GM19438 (cell line): ENCODE results near the gene MOB3B.

Experiments used
- ATAC-seq: cut with Tn5 transposase; IDR thresholded peaks from one replicate; pipeline ENCODE4 v1.9.1; 2021; ENCODE audit warnings: low read depth; ENCODE audit not compliant: unreplicated experiment

The MOB3B gene

DNA sequence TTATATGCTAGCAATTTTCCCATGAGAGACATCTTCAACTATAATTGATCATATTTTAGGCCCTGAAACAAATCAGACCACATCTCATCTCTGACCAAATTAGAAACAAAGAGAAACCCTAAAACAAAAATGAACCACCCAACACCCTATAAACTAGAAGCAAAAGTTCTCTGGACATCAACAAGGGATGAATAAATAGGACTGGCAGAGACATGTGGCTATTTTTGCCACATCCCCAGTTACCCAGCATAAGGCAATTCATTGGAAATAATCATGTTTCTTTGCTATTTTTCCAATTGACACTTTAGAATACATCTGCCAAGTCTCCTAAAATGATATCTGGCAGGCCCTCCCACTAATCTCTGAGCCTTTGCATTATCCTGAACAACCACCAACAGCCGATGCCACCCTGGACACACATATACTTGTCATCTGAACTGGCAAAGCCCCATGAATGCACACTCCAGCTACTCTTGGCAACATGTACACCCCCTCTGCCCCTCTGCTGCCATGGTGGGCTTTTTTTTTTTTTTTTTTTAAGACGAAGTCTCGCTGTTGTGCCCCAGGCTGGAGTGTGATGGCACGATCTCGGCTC lies 179.1 kb downstream of the MOB3B start:
- no peak for ATAC-seq

DNA sequence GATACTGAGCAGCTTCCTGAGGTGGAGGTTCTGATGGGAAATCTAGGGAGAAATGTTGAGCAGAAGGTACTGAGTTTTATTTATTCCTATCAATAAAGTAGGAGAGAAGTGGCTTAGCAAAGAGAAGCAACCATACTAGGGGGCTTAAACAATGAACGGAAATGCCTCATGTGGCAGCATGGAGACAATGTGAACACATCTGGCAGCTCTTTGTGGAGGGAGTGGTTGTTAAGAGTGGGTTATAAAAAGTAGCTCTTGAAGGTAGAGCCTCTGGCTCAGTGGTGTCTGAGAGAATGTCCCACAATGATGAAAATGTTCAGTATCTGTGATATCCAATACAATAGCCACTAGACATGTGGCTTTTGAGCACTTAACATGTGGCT lies 179.9 kb downstream of the MOB3B start:
- ATAC-seq, result no peak

DNA sequence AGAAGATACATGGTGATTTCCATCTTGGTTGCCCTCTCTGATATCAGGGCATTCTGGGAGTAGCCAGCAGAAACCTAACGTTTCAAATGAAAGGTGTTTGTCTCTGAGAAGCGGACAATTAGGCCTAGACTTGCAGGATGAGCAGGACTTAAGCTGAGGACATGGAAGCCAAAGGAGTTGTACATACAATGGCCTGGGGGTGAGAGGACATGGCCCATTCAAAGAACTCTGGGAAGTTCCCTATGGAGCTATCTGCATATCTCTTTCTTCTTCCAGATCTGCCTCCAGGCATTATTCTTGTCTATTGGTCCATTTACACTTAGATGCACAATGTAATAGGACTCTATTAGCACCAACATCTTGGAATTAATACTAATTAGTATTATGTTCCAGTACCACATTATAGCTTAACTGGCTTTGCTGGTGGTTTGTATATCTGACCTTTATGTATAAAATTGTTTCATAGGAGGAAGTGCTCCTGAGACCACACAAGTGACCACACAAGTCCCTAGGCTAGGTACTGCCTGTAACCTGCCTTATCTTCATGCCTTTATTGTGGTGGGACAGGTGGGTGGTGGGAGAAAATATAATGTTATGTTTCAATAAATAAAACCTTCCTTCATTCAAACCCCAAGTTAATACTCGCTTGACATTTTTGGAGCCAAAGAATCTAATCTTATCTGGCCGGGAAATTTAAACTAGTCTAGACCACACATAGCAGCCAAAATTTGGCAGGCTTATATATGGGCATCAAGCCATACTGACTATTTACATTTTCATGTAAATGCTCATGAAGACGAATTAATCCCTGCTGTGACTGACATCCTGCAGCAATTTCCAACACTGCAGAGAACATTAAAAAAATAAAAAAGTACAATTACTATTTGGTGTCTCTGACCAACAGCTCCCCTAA lies 180.6 kb downstream of the MOB3B start:
- ATAC-seq, result no peak

DNA sequence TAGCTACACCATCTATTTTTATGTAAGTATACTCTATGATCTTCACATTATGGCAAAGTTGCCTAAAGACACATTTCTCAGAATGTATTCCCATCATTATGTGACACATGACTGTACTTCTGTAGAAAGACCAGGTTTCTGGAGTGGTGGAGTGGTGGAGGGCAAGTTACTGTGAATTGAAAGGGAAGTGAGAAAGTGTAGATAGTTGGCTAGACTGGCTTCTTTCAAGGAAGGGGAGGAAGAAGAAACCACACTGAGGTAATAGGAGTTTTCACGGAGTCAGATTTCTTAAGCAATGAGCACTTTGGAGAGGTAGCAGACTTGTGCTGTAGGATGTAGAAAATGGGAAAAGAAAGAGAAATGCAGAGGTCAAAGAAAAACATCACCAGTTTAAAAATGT lies 181.7 kb downstream of the MOB3B start:
- no peak for ATAC-seq

DNA sequence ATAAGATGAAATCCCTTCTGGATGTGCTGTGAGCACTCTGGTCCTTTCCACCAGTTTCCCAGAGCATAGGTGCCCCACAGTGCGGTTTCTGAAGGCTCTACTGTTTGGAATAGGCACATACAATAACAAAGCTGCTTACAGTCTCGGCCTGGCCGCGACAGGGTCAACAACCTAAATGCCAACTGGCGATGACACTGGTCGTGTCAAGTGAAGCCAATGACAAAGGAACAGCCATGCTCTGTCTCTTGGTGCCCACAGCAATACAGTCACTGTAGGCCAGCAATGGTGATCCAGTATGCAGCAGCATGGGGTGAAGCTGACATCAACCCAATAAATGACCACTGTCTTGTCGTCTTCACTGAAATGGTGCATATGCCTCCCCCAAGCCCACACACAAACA lies 184.8 kb downstream of the MOB3B start:
- no peak for ATAC-seq

DNA sequence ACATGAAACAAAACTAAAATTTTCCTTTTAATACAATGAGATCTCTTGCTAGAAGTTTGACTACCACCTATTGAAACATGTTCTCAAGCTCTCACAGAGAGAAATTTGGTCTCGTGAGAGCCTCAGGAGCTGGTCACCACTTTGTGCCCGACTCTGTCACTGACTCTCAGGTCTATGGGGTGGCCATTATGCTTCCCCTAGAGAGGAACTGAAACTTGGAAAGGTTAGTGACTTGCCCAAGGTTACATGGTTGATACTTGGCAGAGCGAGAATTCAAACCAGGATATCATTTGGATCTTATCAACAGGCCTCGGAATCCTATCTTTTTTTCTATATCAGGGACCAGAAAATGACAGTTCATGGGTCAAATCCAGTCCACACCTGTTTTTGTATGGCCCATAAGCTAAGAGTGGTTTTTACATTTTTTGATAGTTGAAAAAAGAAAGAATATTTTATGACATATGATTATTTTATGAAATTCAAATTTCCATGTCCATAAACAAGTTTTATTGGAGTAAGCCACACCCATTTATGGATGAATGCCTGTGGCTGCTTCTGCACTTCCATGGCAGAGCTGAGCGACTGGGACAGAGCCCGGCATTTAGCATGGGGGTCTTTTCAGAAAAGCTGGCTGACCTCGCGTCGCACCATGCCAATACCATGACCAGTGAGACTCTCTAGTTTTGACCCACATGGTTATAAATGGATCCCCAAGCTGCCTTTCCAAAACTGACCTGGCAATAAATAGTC lies 187.9 kb downstream of the MOB3B start:
- no peak for ATAC-seq

DNA sequence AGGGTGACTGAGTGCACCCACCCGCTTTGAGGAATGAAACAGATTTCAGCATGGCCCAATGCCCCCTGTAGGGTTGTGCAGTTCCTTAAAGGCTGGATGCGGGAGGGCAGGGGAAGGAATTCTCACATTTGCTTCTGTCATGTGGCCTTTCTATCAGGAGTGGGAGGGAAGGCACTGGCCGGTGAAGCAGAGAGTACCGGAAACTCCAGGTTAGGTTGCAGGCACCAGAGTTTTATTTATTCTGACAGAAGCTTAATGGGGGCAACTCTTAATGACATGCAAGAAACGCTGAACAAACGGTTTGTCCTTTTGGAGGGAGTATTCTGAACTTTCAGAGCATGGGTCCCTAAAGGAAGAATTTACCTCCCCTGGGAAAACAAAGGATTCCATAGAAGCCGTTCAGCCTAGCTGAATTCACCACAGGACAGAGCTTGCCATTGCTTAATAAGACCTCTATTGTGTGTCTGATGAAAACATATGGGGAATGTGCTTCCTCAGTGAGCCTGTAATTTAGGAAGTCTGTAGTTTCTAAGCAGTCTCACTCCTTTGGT lies 188.6 kb downstream of the MOB3B start:
- no peak for ATAC-seq

DNA sequence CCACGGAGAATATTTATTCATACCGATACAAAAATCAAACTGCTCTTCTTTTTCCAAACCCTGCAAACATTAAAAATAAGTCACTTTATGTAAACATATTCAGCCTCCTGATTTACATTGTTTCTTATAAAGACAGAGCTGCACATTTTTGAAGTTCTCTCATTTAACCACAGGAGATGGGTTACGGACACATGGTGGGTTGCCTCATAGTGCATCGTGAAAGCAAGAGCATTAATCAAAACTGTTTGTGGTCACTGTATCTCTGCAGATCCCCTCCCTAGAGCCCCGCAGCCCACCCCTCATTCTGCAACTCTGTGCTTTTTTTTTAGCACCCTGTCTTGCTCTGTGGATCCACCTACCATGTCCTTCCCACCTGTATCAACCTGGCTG lies 189.3 kb downstream of the MOB3B start:
- ATAC-seq, result no peak

DNA sequence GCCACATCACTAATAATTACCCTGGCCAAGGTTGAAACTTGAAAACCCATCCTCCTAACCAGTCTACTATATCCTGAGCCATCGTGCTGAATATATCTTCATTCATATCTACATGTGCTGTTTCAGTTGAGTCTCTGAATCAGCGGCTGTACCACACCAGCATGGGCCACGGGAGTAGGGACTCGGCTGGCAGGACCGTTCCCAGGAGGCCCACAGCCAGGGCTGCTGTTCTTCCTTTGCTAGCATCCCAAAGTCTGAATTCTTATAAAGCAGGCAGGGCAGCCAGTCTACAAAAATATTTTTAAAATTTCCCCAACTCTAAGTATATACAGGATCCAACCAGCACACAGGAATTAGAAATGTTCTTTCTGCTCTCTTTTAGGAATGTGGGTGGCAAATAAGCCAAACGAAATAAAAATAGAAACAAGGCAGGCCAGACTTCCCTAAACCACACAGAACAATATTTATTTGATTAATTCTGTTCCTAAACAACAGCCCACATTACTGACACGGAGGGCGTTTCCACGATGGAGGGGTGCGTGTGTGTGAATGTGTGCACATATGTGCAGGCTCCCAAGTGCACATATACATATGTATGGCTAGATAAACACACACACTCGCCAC lies 189.8 kb downstream of the MOB3B start:
- no peak for ATAC-seq

DNA sequence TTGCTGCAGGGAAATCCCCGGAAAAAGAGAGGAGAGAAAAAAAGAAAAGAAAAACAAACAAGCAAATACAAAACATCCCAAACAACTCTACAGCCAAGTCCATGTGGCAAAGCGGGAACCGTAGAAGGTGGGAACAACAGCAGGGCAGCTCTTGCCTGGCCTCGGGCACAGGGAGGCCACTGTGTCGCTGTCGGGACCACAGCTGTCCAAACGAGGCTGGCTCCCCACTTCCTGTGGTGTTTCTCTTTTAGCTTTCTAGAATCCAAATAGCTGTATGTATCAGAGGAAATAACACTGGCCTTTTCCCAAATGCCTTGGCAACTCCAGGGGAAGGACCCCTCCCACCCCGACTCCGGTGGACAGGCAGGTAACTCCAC lies 191.1 kb downstream of the MOB3B start:
- no peak for ATAC-seq

DNA sequence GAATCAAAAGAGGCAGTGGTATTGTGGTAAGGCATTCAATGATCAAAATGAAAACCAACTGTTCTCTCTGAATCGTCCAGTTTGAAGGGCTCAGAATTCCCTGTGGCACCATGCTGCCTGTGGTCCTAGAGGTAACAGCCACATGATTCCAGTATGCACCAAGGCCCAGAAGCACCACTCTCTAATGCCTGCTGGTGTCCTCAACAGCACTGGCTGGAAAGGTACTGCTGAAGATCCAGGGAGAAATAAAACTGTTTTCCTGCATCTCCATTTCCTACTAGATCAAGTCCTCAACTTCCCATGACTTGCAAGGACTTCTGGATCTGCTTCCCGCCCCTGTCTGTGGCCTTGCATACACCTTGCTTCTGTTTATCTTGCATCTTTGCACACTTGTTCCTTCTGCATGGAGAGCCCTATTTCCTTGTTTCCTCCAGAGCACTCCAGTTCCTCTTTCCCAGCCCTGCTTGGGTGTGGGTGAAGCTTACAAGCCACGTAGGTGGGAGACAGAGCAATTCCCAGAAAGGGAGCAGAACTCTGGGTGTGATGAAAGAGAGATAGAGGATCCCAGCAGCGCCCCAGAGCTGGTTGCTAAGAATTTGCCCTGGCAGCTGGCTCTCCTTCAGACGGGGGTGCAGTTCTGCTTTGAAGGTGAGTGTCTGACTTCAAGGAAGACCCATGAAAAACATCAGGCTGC lies 191.6 kb downstream of the MOB3B start:
- no peak for ATAC-seq

DNA sequence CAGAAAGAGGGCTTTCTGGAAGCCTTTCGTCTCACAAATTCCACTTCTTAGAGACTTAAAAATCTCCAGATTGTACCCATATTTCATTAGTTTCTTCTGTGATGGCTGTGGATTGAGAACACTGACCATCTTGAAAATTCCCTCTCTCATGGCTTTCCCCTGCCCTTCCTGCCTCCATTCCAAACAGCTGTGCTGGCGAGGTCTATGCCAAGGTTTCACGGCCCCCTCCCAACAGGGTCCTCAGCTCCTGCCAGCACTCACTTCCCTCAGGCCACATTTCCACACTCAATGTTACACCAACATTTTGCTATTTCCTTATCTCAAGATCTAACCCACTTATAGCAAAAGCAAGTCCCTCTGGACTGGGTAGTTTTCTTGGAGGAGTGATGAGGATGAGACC lies 192.4 kb downstream of the MOB3B start:
- ATAC-seq, result no peak

DNA sequence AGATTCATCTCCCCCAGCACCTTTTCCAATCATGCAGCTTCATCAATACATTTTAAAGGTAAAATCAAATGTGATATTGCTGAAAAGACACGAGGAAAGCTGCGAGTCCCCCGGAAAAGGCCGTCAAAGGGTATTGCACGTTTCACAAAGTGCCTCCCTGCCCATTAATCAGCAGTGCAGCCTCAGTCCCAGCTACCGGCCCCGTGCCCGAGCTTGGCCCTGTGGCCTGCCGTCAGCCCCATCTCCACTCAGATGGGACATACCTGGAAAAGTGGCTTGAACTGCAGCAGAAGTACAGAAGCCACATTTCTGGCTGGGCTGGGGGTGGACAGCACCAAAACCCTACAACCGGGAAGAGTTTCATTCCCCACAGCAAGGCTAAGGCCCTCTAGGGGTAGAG lies 192.8 kb downstream of the MOB3B start:
- ATAC-seq, result no peak

DNA sequence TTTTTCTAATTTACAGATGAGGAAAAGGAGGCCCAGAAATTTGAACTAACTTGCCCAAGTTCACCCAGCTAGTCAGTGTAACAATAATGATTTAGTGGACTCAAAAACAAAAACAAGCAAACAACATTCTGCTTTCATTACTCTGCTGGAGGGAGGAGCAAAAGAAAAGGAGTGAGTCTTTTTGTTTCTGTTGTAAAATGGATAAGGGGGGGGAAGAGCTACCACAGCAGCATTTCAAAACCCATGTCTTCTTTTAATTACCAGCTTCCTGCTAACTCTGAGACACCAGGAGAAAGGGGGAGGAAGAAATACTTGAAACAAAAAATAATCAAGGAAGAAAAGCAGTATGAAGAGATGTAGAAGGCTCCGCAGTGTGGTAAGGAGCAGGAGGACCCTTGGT lies 193.5 kb downstream of the MOB3B start:
- ATAC-seq, result no peak

DNA sequence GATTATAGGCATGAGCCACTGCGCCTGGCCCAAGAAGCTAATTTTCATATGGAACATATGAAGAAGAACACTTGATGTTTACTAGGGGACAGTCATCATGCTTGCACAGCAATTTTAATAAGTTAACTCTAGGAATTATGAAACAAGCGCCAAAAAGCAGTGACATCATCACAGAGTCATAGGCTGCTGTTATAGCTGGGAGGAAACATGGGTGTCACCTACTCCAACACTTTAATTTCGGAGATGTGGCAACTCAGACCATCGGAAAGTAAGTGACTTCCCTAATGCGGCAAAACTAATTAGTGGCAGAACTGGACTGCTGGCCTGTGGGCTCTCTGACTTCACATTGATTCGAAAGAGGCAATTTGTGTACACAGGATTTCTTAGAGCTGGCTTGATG lies 194.5 kb downstream of the MOB3B start:
- no peak for ATAC-seq

DNA sequence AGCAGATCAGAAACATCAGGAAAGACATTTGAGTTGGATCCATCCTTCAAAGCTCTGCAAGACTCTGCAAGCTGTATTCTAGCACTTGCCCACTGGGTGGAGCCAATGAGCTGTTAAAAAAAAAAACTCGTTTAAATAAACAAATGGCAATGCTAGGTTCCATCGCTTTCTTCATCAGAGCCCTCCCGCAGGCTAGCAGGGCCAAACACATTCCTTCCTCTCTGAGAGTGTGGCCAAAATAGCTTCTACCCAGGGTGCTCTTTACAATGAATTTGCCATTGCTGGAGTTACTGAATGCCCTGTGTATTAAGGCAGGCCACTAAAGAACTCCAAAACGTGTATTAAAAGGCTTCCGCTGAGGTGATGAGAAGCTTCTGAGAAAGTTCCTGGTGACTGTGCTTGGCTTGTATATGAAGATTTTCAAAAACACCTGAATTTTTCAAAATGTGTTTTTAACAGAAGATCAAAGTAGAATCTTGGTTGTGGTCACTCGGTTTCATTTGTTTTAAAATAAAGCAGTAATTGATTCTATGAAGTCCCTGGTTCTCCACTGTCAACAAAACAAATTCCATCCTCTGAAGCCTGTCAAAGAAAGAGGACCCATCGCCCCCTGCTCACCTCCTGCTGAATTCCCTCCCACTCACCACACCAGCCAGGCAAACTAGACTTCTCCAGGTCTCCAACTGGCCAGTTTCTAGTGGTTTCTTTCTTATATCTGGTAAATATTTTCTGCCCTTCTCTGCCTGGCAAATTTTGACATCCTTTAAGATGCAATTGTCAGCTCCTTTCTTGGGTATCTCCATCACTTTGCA lies 196.2 kb downstream of the MOB3B start:
- peak; percentile 78 for ATAC-seq

DNA sequence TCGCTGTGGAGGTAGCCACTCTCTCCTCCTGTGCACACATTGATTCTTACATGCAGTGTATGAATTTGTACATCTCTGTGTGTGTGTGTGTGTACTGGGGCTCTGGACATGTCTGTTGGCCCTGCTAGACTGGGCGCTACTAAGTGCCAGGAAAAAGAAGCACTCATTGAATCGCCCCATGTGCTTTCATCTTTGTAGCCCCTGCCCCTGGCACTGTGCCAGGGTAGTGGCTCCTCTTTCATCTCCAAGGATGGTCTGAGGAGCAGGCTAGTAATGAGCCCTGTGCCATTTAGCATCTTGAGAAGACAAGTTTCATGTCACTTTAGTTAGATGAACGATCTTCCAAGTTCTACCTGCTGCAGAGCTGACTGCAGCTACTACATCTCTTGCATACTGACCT lies 198.2 kb downstream of the MOB3B start:
- ATAC-seq, result no peak

DNA sequence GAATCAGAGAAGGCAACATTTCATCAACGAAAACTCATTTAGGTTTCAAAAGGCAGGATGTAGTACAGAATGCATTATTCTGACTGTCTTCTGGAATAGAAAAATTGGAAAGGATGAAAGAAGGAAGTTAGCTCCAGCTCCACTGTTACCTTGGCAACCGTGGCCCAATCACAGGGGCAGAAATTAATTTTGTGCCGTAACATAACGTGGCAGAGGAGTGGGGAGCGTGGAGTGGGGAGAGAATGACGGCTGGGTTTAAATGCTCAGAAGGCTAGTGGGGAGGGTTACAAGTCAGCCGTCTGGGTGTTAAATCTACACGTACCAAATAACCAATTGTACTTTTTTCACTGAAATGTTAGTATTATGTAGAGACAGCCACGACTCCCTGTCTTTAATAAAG lies 200.3 kb downstream of the MOB3B start:
- no peak for ATAC-seq

DNA sequence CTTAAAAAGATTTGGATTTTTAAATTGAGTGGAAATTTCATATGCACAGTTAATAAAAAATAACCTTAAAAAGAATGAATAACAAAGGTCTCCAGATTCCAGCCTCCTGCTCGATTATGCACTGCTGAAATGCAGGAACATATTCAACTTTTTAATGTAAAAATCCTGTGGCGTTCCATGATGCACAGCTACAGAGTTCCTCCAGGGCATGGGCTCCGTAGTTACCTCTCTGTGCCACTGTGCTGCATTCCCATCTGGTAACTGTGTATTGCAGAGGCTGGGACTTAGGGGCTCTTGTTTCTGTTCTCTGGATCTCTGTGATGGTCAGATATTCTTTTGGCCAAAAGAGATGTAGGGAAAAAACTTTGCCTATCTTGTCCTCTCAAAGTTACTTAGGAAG lies 201.1 kb downstream of the MOB3B start:
- ATAC-seq, result no peak

DNA sequence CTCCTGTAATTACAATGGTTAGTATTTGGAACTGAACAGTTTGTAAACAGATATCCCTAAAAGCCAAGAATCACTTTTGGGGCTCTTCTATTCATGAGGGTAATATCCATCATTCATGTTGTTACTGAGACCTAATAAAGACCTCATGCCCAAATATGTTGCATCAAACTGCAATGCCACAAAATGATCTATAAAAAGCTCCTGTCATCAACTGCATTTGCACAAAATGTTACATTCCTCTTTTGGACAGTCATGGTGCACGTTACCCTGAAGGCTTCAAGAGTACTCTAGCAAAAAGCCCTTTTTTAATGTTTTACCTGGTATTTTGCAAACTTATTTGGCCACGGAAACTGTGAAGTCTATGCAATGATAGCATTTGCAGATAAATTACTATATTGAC lies 218.4 kb downstream of the MOB3B start:
- ATAC-seq, result no peak
